A549 (cell line): ENCODE data around the gene TTC33. TPM values are rescaled to one million over a fixed set of nuclear protein-coding genes. Genes with fewer than 3 reads are reported as not detected.
A peak's percentile ranks its signal among the peaks of the same experiment; 100 is the strongest.

Experiments
- ATAC-seq, 2 experiments: fragments of 200-7000 bp in 1 of 2; fragments of >200 bp in 1 of 2; cut with Nextera tagmentation in 1 of 2; cut with Tn5 transposase in 1 of 2; 3 replicates each; pipeline versions ENCODE4 v1.8.0 to v1.9.1; 2018 to 2020; ENCODE audit warnings: mild to moderate bottlenecking in 1 of 2, moderate library complexity in 1 of 2
- CTCF ChIA-PET: fragments of 300-600 bp; sonication (Branson Sonifier 250); formaldehyde crosslinking; extraction: SDS; loops from one replicate; lab custom pipeline; 2021; ENCODE audit warnings: antibody characterized with exemption, inconsistent platforms; lab: Yijun Ruan, JAX
- POLR2A ChIA-PET: fragments of 350-600 bp; formaldehyde crosslinking; extraction: SDS; loops from one replicate; lab custom pipeline; 2021; ENCODE audit warnings: antibody characterized with exemption, inconsistent platforms; lab: Yijun Ruan, JAX
- DNase-seq, 2 experiments: peaks; one replicate each; pipeline versions ENCODE4 v3.0.0 to v3.0.0-alpha.2; 2011 to 2016; ENCODE audit warnings: low read depth in 1 of 2, low spot score in 1 of 2
- FAIRE-seq: peaks from 2 replicates; lab custom pipeline; 2011; peaks lifted over from hg19 to GRCh38; lab: Jason Lieb, UNC
- H3K27ac ChIP-seq, 2 experiments: fragments of >200 bp; sonication (Bioruptor Twin); formaldehyde crosslinking; 3 replicates each; pipeline ENCODE4 v1.5.1; 2016 to 2017
- H3K4me1 ChIP-seq: fragments of >200 bp; sonication (Bioruptor Twin); formaldehyde crosslinking; 3 replicates; pipeline ENCODE4 v1.6.1; 2016
- H3K4me2 ChIP-seq: fragments of >200 bp; sonication (Bioruptor Twin); formaldehyde crosslinking; 3 replicates; pipeline ENCODE4 v1.6.1; 2016
- H3K4me3 ChIP-seq: fragments of >200 bp; sonication (Bioruptor Twin); formaldehyde crosslinking; 3 replicates; pipeline ENCODE4 v1.5.1; 2016
- H3K9me3 ChIP-seq: fragments of >200 bp; sonication (Bioruptor Twin); formaldehyde crosslinking; 3 replicates; pipeline ENCODE4 v1.6.1; 2016
- BCL3 ChIP-seq: fragments of >200 bp; sonication (Bioruptor Twin); formaldehyde crosslinking; IDR thresholded peaks from 3 replicates; pipeline ENCODE4 v1.6.1; 2016
- CBX2 ChIP-seq: fragments of 200-600 bp; sonication (generic); IDR thresholded peaks from 2 replicates; pipeline ENCODE4 v1.6.1; 2016; ENCODE audit warnings: low read depth, mild to moderate bottlenecking, borderline replicate concordance
- CHD2 ChIP-seq: fragments of 150-350 bp; IDR thresholded peaks from 2 replicates; pipeline ENCODE4 v1.6.1; 2014; ENCODE audit warnings: low read length; ENCODE audit not compliant: partially characterized antibody
- CTCF ChIP-seq: fragments of >200 bp; sonication (Bioruptor Twin); formaldehyde crosslinking; IDR thresholded peaks from 3 replicates; pipeline ENCODE4 v1.5.1; 2016
- EHF ChIP-seq: fragments of 250-450 bp; sonication (Bioruptor Pico); IDR thresholded peaks from 2 replicates; pipeline ENCODE4 v1.5.0; 2020; ENCODE audit warnings: mild to moderate bottlenecking
- ESRRA ChIP-seq: fragments of 150-350 bp; IDR thresholded peaks from 2 replicates; pipeline ENCODE4 v1.6.1; 2014; ENCODE audit warnings: mild to moderate bottlenecking, low read length, borderline replicate concordance
- HES2 ChIP-seq: fragments of >200 bp; sonication (Bioruptor Twin); formaldehyde crosslinking; IDR thresholded peaks from 2 replicates; pipeline ENCODE4 v1.6.1; 2016
- HMGXB4 ChIP-seq: fragments of 250-450 bp; sonication (Bioruptor Pico); IDR thresholded peaks from 2 replicates; pipeline ENCODE4 v1.5.0; 2021; ENCODE audit warnings: mild to moderate bottlenecking, moderate library complexity, borderline replicate concordance
- HOXB5 ChIP-seq: fragments of 250-450 bp; sonication (Bioruptor Pico); IDR thresholded peaks from 2 replicates; pipeline ENCODE4 v1.5.0; 2020; ENCODE audit warnings: mild to moderate bottlenecking, moderate library complexity
- JUNB ChIP-seq: fragments of >200 bp; sonication (Bioruptor Twin); formaldehyde crosslinking; IDR thresholded peaks from 2 replicates; pipeline ENCODE4 v1.6.1; 2016
- KDM1A ChIP-seq: fragments of 200-600 bp; sonication (generic); IDR thresholded peaks from 2 replicates; pipeline ENCODE4 v1.6.1; 2016; ENCODE audit warnings: low read depth, mild to moderate bottlenecking
- PBX3 ChIP-seq: IDR thresholded peaks from 2 replicates; pipeline ENCODE4 v1.6.1; 2012
- POLR2A ChIP-seq: IDR thresholded peaks from 2 replicates; pipeline ENCODE4 v1.6.1; 2012; ENCODE audit warnings: mild to moderate bottlenecking, low read length
- RARB ChIP-seq: fragments of 250-450 bp; sonication (Bioruptor Pico); IDR thresholded peaks from 2 replicates; pipeline ENCODE4 v1.8.0; 2021; ENCODE audit warnings: mild to moderate bottlenecking, moderate library complexity
- RCOR1 ChIP-seq: fragments of 150-350 bp; IDR thresholded peaks from 2 replicates; pipeline ENCODE4 v1.6.1; 2014; ENCODE audit warnings: antibody characterized with exemption, low read length, low read depth
- REST ChIP-seq: fragments of 200-600 bp; sonication (generic); IDR thresholded peaks from 2 replicates; pipeline ENCODE4 v1.6.1; 2016; ENCODE audit warnings: antibody characterized with exemption, mild to moderate bottlenecking, moderate library complexity
- SREBF2 ChIP-seq: fragments of 450-650 bp; IDR thresholded peaks from 2 replicates; pipeline ENCODE4 v1.6.1; 2014; ENCODE audit warnings: mild to moderate bottlenecking, moderate library complexity
- TFCP2L1 ChIP-seq: fragments of 250-450 bp; sonication (Bioruptor Pico); IDR thresholded peaks from 2 replicates; pipeline ENCODE4 v1.5.0; 2021; ENCODE audit warnings: mild to moderate bottlenecking
- TP53 ChIP-seq: fragments of 250-450 bp; sonication (Bioruptor Pico); IDR thresholded peaks from 2 replicates; pipeline ENCODE4 v1.5.0; 2021; ENCODE audit warnings: mild to moderate bottlenecking, moderate library complexity
- USF2 ChIP-seq: fragments of 450-650 bp; IDR thresholded peaks from 2 replicates; pipeline ENCODE4 v1.6.1; 2014; ENCODE audit warnings: antibody characterized with exemption
- ZFP36 ChIP-seq: fragments of 450-650 bp; IDR thresholded peaks from 2 replicates; pipeline ENCODE4 v1.6.1; 2014; ENCODE audit warnings: borderline replicate concordance; ENCODE audit not compliant: partially characterized antibody
- ZNF302 ChIP-seq: fragments of 250-450 bp; sonication (Bioruptor Pico); IDR thresholded peaks from 2 replicates; pipeline ENCODE4 v1.9.0; 2021; ENCODE audit warnings: inconsistent platforms, mild to moderate bottlenecking, moderate library complexity
- ZSCAN20 ChIP-seq: fragments of 250-450 bp; sonication (Bioruptor Pico); IDR thresholded peaks from 2 replicates; pipeline ENCODE4 v1.8.0; 2022; ENCODE audit warnings: mild to moderate bottlenecking, moderate library complexity
- WGBS: methylation state at CpG from one replicate; pipeline ENCODE4 v1.1.6; 2017; ENCODE audit errors: missing lambda C conversion rate; 5-methylcytosine and 5-hydroxymethylcytosine counted together
- polyA plus RNA-seq, 4 experiments: library from polyadenylated mRNA; depleted of rRNA in 3 of 4; stranded (reverse); fragments of >200 nt; fragmentation: RNase III in 1 of 4; extraction: RNeasy Plus Mini Kit Qiagen cat#74134 plus additional on column Dnase treatment in 1 of 4; gene quantifications; 2 replicates in 3 of 4; 3 replicates in 1 of 4; pipeline ENCODE4 v1.2.3, GENCODE V29; 2011 to 2017

Gene TTC33
- polyA plus RNA-seq, 2 of the 4 experiments (the other 2 are of a cell fraction) = 17.1 to 19.8 TPM

- Histone ChIP-seq H3K27ac (no peak overlapping the region), H3K4me3 (no peak overlapping the region), H3K4me2 (no peak overlapping the region), H3K9me3 (no peaks in the 10 kb centered on the region), H3K4me1 (no peaks in the 10 kb centered on the region)
- DNase-seq (no peak), FAIRE-seq (peak; percentile 67), ATAC-seq (no peak)
- POLR2A ChIA-PET = no interaction called here
- 26% methylated on average over 1 of the region's 1 CpG for WGBS
- CTCF ChIA-PET = interaction anchor here (1.8 kb wide), 1 partner anchor 14 kb away, joined by 3 read pairs; no protein-coding TSS in a partner anchor
- TF ChIP-seq TP53 (CRISPR knock-in tag) = no peak
- TF ChIP-seq HOXB5 (CRISPR knock-in tag) = no peak
- no peak for TF ChIP-seq TFCP2L1 (CRISPR knock-in tag)
- no peak for TF ChIP-seq CHD2
- no peak for TF ChIP-seq ZNF302 (CRISPR knock-in tag)
- TF ChIP-seq REST = no peak
- TF ChIP-seq RARB (CRISPR knock-in tag) = no peak
- no peak for TF ChIP-seq USF2
- TF ChIP-seq HMGXB4 (CRISPR knock-in tag) = no peak
- TF ChIP-seq ESRRA = no peak
- no peak for TF ChIP-seq RCOR1
- TF ChIP-seq PBX3 = no peak
- no peak for TF ChIP-seq JUNB
- no peak for TF ChIP-seq ZFP36
- no peak for TF ChIP-seq CBX2
- no peak for TF ChIP-seq HES2
- TF ChIP-seq SREBF2 = no peak
- no peak for TF ChIP-seq KDM1A
Measured at GRCh38 chr5:40587376-40587775, 168.4 kb downstream of the TTC33 start.

GRCh38 chr5:40585537-40586267 is 170.1 kb downstream of the TTC33 start:
- 90% methylated on average over 5 of the region's 5 CpGs for WGBS
- H3K27ac ChIP-seq = no peak overlapping the region
- ATAC-seq (no peak), FAIRE-seq (no peak), DNase-seq (no peak)
- H3K4me3 ChIP-seq = no peak overlapping the region
- POLR2A ChIA-PET = no interaction called here
- no peaks in the 10 kb centered on the region for H3K4me1 ChIP-seq
- CTCF ChIA-PET = interaction anchor here (1.8 kb wide), 1 partner anchor 16 kb away, joined by 3 read pairs; no protein-coding TSS in a partner anchor
- H3K4me2 ChIP-seq = no peak overlapping the region
- H3K9me3 ChIP-seq = no peaks in the 10 kb centered on the region
- TF ChIP-seq BCL3 (no peak), CTCF (no peak), USF2 (no peak), POLR2A (no peak), ZSCAN20 (CRISPR knock-in tag) (no peak), PBX3 (no peak), ESRRA (no peak), EHF (no peak)
